NCI-H446 treated with DMSO at 0.1 percent for 48 hours (cell line): ENCODE data around the gene BBIP1.
"Not testable (repeated sequence)": the region's sequence is repeated elsewhere in the genome, so short reads cannot be mapped to it uniquely, and the experiment has no call there.

ENCODE experiments used
- DNase-seq: peaks from one replicate; lab custom pipeline; 2025; lab: John Stamatoyannopoulos, UW

BBIP1 gene

GRCh38 chr10:110881905-110882304 is 37.1 kb downstream of the BBIP1 start:
- DNase-seq = no peak

GRCh38 chr10:110881247-110881646 is 37.7 kb downstream of the BBIP1 start:
- DNase-seq = no peak

GRCh38 chr10:110880012-110880411 is 39.0 kb downstream of the BBIP1 start:
- no peak for DNase-seq

- DNase-seq = no peak
Measured at GRCh38 chr10:110876788-110877187, 42.2 kb downstream of the BBIP1 start.

GRCh38 chr10:110876000-110876399 is 43.0 kb downstream of the BBIP1 start:
- no peak for DNase-seq

- no peak for DNase-seq
Measured at GRCh38 chr10:110873951-110874350, 45.0 kb downstream of the BBIP1 start.

- DNase-seq = no peak
Measured at GRCh38 chr10:110872984-110873923, 45.7 kb downstream of the BBIP1 start.

- DNase-seq = peak; percentile 57
Measured at GRCh38 chr10:110872145-110872983, 46.6 kb downstream of the BBIP1 start.

- DNase-seq = peak; percentile 91
Measured at GRCh38 chr10:110871298-110872084, 47.5 kb downstream of the BBIP1 start, which contains the start of gene PDCD4. PDCD4 (plus strand) TSS chr10:110871928; CDS start chr10:110876028, 4,100 bp downstream.

- no peak for DNase-seq
Measured at GRCh38 chr10:110870823-110871297, 48.1 kb downstream of the BBIP1 start.

- no peak for DNase-seq
Measured at GRCh38 chr10:110868981-110869380, 50.0 kb downstream of the BBIP1 start.

- DNase-seq = no peak
Measured at GRCh38 chr10:110867807-110868465, 51.0 kb downstream of the BBIP1 start.

GRCh38 chr10:110867011-110867806 is 51.8 kb downstream of the BBIP1 start:
- not testable (repeated sequence) for DNase-seq

GRCh38 chr10:110865809-110866482 is 53.0 kb downstream of the BBIP1 start:
- DNase-seq = no peak

- DNase-seq = no peak
Measured at GRCh38 chr10:110865186-110865808, 53.7 kb downstream of the BBIP1 start.

GRCh38 chr10:110864662-110865140 is 54.3 kb downstream of the BBIP1 start:
- peak; percentile 40 for DNase-seq

- DNase-seq = no peak
Measured at GRCh38 chr10:110863956-110864355, 55.0 kb downstream of the BBIP1 start.

GRCh38 chr10:110863361-110863760 is 55.6 kb downstream of the BBIP1 start:
- no peak for DNase-seq

GRCh38 chr10:110862961-110863360 is 56.0 kb downstream of the BBIP1 start:
- no peak for DNase-seq
